AG10803 (cell line): ENCODE measurements around the gene KIF25.

Source experiments
- DNase-seq: peaks from one replicate; pipeline ENCODE4 v3.0.0; 2010; ENCODE audit warnings: low read depth
- H3K4me3 ChIP-seq: 2 replicates; pipeline ENCODE4 v1.5.1; 2011; ENCODE audit warnings: mild to moderate bottlenecking, low read length, control low read depth
- CTCF ChIP-seq: conservative IDR thresholded peaks from 2 replicates; pipeline ENCODE4 v1.5.1; 2011; ENCODE audit warnings: mild to moderate bottlenecking, low read length, control low read depth, inconsistent platforms

The KIF25 gene

DNA sequence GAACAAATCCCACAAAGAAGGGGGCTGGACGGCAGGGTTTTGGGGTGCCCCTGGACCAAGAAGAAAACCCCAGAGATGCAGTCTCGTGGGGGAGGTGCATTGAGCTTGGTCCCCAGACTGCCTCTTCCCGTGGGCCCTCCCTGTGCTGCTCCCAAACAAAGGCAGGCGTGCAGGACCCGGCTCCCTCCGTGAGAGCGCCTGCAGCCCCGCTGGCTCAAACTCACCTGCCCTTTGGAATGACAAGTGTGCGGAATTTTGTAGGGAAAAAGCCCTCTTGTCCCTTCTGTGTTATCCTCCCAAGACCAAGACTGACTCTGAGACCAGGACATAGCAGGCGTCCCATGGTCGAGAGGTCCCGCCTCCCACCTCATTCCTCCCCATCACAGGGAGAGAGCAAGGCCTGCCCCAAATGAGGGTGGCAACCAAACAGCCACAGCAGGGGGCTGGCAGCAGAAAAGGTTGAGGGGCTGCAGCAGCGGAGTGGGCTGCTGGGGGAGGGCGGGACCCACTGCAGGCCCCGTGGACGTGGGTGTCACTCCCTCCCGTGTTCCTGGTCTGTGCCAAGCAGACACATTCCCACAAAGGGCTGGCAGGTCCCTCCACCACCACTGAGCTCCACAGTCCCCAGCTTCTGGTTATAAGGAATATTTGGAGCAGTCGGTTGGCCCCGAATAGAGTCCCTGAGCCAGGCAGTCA is 87.1 kb downstream of the KIF25 start:
- DNase-seq = no peak
- TF ChIP-seq CTCF = no peak
- no peak overlapping the region for H3K4me3 ChIP-seq

- TF ChIP-seq CTCF = no peak
- H3K4me3 ChIP-seq = no peak overlapping the region
- DNase-seq = no peak
These were observed 88.6 kb downstream of the KIF25 start for GRCh38 chr6:168086066-168086465.

- no peak for TF ChIP-seq CTCF
- DNase-seq = no peak
- H3K4me3 ChIP-seq = no peak overlapping the region
These were observed 89.1 kb downstream of the KIF25 start for GRCh38 chr6:168086616-168087015.

DNA sequence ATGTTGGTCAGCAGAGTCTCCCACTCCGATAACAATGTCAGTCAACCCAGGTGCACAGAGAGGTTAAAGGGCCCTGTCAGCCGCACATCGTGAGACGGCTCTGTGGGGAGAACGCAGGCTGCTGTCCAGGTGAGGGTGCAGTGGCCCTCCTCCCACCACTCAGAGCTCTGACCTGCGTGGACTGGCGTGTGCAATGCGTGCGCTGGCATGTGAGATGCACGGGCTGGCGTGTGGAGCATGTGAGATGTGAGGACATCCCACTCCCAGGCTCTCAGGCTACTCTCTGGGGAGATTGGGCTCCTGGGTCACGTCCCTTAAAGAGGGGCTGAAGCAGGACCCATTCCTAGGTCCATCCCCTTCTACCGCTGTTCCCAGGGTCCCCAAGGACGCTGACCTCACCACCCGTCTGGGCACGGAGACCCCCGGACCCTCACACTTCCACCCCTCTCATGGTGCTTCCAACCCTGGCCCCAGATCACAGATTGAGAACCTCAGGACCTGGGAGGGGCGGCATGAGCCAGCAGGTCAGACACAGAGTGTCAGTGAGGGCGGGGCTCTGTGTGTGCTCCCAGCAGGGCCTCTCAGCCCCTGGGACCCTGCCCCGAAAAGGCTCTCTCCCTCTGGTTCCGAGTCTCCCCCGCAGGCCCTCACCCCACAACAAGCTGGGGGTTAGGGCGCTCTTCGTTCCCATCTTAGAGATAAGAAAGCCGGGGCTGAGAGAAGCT is 90.1 kb downstream of the KIF25 start:
- DNase-seq = no peak
- no peak overlapping the region for H3K4me3 ChIP-seq
- no peak for TF ChIP-seq CTCF

GRCh38 chr6:168088161-168089053 is 90.9 kb downstream of the KIF25 start:
- TF ChIP-seq CTCF = no peak
- peak; percentile 28 for DNase-seq
- no peak overlapping the region for H3K4me3 ChIP-seq

DNA sequence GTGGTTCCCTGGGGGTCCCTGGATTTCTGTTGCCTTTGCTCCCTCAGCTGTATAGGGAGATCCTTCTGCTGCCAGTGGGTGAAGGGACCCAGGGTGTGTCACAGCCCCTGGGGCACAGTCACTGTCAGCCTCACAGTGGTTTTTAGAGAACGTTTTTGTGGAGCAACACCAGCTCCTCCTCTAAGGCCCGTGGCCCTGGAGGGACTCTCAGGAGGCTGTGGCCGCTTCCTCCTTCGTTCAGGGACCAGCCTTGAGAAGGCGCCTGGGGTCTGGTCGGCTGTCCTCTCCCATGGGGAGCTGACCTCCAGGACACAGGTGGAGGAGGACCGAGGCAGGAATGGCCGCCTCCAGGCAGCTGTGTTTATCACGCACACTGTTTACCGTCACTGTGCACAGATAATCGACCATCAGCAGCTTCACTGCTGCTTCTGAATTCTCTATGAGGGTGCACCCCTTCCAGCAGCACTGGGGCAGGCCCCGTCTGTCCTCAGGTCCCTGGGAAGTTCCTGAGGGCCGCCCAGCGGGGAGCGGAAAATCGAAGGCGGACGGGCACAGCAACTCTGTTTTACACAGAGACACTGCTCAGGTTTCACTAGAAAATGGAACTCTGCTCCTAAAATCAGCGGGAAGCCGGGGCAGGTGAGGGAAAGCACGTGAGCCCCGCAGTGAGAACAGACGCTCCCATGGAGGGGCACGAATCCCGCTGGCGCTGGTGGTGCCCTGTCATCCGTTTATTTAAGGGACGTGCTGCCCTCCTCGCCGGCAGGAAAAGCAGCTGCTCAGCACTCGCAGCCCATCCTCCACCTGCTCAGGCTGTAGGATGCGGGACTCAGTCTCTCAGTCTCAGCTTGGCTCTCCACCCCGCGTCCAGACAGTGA is 92.0 kb downstream of the KIF25 start:
- no peak for TF ChIP-seq CTCF

More for the DNA sequence above, 92.0 kb downstream of the KIF25 start:
- no peak overlapping the region for H3K4me3 ChIP-seq
- no peak for DNase-seq
